Activated CD8-positive, alpha-beta memory T cell treated with anti-CD3 and anti-CD28 coated beads, Interleukin-2, amount 50 U/mL, for 48 hours (primary cell): ENCODE results near the gene TRIP6.

ENCODE experiments used
- DNase-seq: peaks from one replicate; pipeline ENCODE4 v3.0.0-alpha.2; 2020

The TRIP6 gene

GRCh38 chr7:100867040-100867775 is at the start of gene TRIP6:
Gene TRIP6, plus strand, starts transcription at chr7:100867387. Its CDS starts 111 bp downstream, at chr7:100867498.
- DNase-seq = peak; percentile 85

DNA sequence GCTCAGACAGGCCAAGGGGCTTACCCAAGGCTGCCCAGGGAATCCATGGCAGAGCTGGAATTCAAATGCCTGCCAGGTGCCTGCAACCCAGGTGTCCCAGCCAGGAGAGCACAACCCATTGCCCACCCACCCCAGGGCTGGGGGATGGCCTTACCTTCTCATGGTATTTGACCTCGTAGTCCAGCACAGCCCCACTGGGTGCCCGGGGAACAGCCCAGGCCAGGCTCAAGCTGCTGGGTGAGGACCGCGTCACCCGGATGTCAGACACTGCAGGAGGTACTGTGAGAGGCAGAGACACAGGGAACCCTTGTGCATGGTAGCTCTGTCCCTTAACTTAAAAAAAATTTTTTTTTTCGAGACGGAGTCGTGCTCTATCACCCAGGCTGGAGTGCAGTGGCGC is 48.8 kb upstream of the TRIP6 start:
- no peak for DNase-seq

GRCh38 chr7:100818825-100819224 is 48.4 kb upstream of the TRIP6 start:
- DNase-seq = no peak

DNA sequence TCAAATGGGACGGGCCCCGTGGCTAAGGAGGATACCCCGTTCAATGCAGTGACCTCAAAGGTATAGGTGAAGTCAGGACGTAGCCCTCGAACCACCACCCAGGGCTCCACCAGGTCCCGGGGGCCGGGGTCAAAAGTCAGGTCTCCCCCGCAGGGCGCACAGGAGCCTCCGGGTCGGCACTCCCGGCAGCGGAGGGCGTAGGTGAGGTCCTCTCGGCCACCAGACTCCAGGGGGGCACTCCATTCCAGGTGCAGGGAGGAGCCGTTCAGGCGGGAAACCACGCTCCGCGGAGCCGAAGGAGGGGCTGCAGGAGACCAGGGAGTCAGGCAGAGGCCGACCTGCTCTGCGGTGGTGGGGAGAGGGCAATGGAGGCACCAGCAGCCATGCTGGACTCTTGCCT is 47.6 kb upstream of the TRIP6 start:
- DNase-seq = no peak

- DNase-seq = no peak
These were observed 44.7 kb upstream of the TRIP6 start for GRCh38 chr7:100822236-100823139.

- DNase-seq = no peak
These were observed 44.1 kb upstream of the TRIP6 start for GRCh38 chr7:100823140-100823525.

DNA sequence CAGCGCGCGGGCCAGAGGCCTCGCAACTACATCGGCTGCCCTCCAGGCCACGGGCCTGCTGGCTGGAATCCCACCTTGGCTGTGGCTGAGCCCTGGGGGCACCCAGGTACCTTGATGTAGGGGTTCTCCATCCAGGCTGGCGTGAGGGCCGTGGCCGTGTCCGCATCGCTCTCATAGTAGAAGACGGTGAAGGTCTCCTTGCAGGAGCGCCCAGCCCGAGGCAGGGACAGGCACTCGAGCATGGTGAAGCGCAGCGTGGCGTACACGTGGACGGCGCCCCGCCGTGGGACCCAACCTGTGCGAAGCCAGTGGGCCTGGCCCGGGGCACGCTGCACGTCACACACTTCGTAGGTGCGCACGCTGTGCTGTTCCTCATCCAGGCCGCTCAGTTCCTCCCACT is 43.7 kb upstream of the TRIP6 start:
- DNase-seq = no peak

DNA sequence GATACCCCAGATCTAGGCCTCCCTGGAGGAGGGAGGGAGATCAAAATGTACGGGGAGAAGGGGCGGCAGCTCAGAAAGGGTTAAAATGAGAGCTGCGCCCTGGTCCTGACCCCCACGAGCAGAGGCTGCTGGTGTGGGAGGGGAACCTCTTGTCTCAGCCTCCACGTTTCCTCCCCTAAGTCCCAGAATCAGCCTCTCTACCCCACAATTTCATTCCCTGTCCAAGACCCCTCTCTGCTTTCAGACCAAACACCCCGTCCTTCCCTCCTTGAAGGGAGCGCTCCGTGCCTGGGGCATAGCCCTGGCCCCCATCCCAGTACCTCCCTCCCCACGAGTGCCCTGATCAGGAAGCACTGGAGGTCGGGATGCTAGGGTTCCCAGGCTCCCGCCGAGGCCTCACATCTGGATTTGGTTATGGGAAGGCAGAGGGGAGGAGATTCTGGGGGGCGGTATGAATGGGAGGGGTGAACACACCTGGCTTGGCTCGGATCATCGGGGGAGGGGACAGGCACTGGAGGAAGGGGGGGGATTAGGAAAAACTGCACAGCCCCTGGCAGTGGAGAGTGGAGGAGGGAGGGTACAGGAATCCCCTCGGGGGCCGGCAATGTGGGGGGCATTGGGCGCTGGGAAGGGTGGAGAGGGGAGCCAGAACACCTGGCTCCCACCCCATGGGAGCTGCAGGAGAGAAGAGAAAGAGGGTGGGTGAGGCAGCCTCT is 42.5 kb upstream of the TRIP6 start:
- no peak for DNase-seq

- DNase-seq = no peak
These were observed 41.9 kb upstream of the TRIP6 start for GRCh38 chr7:100825215-100825671.

DNA sequence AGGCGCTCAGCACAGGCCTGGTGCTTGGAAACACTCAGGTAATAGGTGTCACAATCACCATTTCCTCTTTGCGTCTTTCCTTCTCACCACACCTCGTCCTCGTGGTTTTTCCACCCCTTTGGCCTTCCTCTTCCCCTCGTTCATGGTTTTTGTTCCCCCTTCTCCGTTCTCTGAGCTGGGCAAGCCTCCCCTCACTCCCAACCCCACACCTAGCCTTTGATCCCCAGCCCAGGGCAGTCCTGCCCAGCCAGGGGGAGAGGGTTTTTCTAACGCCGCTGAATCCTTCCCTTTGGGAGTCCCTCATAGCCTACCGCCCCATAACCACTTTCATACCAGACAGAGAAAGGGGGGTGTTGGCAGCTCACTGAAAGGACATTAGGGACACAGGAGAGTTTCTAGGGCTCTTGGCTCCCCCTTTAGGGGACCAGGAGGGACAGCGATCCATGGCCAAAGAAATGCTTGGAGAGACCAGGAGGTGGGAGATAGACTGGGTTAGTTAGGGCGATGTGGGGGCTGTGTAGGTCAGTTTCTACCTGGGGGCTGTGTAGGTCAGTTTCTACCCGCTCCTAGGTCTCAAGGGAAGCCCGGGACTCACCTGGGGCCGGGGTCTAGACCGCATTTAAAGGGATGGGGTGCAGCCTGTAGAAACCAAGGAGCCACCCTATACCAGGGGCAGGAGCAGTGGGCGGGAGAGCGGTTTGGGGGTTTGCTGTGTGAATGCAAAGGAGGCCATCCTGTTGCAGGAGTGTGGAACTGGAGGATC is 41.3 kb upstream of the TRIP6 start:
- no peak for DNase-seq

- DNase-seq = no peak
These were observed 40.5 kb upstream of the TRIP6 start for GRCh38 chr7:100826514-100827329.

DNA sequence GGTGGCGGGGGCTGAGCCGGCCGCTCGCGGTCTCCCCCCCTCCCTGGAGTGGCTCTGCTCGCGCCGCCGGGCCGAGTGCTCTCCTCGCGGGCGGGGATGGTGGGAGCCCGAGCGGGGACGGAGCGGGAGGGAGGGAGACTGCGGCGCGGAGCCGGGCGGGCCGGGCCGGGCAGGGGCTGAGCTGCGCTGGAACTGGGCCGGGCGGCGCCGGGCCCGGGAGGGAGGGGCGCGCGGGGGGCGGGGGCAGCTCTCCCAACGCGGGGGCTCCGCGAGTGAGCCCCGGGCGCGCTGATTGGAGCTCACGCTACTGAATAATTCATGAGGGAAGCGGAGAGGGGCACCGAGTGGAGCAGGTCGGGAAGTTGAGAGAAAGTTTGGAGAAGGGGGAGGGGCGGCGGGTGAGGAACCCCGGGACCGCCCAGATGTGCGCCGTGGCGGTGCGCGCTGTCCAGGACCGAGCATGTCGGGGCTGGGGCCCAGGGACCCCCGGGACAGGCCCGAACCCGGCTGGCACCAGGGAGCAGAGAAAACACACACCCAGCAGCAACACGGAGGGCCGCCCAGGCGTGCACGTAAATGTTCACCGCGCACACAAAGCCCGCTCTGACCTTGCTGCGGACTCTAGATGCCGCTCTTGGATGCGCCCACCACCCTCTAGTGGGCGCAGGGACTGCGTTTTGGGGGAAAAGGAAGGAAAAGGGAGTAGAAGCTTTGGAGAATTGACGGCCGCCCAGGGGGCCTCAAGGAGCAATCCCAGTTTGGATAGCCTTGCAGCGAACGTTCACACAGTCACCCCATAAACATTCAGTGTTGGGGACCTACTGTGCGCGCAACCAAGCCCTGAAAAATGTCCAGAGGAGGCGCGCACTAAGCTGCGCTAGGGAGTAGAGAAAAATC is 39.6 kb upstream of the TRIP6 start, which contains the start of gene EPHB4:
Gene EPHB4, minus strand, starts transcription at position 194 of the 897 bp plus-strand sequence. CDS start 493 bp downstream, outside the sequence.
- DNase-seq = no peak

GRCh38 chr7:100829150-100829716 is 38.0 kb upstream of the TRIP6 start:
- DNase-seq = no peak

- no peak for DNase-seq
These were observed 36.8 kb upstream of the TRIP6 start for GRCh38 chr7:100830396-100830795.

DNA sequence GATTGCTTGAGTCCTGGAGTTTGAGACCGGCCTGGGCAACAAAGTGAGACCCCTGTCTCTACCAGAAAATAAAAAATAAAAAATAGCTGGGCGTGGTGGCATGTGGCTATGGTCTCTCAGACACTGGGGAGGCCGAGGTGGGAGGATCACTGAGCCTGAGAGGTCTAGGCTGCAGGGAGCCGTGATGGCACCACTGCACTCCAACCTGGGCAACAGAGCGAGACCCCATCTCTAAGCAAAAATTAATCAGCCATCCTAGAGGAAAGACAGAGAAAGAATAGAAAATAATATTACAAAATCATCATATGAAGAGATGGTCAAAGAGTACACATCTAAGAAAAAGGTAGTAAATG is 34.9 kb upstream of the TRIP6 start:
- DNase-seq = no peak

DNA sequence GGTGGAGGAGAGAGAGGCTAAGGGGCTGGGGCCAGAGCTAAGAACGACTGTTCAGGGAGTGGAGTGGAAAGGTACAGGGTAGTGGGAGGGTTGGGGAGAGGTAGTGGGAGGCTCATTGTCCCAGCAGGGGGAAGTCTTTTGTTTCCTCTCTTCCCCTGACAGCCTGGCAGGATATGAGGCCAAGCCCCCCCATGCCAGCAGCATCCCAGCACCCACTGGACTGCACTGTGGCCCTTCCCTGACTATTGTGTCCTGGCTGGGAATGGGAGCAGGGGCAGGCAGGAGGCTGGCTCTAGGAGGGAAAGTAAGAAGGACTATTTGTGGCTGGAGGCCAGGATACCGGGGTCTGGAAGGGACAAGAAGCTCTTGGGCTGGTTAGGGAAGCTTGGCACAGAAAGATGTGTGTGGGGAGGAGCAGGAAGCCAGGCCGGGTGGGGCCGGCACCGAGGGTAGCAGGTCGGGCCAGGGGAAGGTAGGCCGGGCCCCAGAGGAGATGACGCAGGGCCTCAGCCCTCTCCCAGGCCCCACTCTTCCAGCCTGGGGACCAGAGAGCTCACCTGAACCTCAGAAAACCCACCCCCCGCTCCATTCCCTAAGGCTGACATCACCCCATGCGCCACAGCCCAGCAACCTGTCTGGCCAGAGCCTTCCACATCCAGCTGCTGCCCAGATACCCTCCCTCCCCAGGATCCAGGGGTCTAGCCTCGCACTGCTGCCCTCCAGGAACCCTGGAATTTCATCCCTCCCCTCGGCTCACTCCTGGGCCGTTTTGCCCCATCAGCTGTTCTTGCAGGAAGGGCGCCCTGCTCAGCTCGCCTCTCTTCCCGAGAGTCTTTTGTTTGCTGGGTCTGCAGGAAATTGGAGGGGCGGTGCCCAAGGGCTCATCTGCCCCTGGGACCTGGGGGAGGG is 31.0 kb upstream of the TRIP6 start:
- no peak for DNase-seq

DNA sequence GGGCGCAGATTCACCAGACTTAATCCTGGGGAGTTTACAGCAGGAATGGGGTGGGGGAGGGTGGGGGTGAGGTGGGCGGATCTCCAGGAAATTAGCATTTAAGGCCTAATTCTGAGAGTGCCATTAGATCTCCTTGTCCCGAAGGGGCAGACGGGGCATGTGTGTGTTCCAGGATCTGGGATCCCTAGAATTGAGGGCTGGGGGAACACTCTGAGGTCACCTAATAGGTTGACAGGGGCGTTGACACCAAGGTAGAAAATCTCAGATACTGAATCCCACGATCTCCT is 30.4 kb upstream of the TRIP6 start:
- DNase-seq = no peak

GRCh38 chr7:100837099-100837836 is 29.9 kb upstream of the TRIP6 start:
- peak; percentile 84 for DNase-seq

- no peak for DNase-seq
These were observed 27.8 kb upstream of the TRIP6 start for GRCh38 chr7:100839361-100839760.
